Measurements from ENCODE around the gene MOSMO. TPM values are rescaled to one million over a fixed set of nuclear protein-coding genes. Genes with fewer than 3 reads are reported as not detected.

The MOSMO gene
- total and polyA plus RNA-seq, 12 donors: 11.7 to 49.0 (median 20.5) TPM

Other genes starting within 250 kb of the MOSMO start
- 10 to 100 TPM in 8 of 9 donors, 1 to 10 TPM in 1; 7.6 to 83.6 (median 41.0) TPM for gene NPIPB4, start 150.4 kb upstream of the MOSMO start, total RNA-seq
- gene NPIPB4, start 150.4 kb upstream of the MOSMO start, polyA plus RNA-seq: 10 to 100 TPM; 12.7 to 41.3 (median 25.8) TPM
- gene UQCRC2, start 54.8 kb upstream of the MOSMO start, total RNA-seq: 100 to 1,000 TPM; 126 to 386 (median 230) TPM
- gene UQCRC2, start 54.8 kb upstream of the MOSMO start, polyA plus RNA-seq: 100 to 1,000 TPM; 108 to 226 (median 130) TPM
- under 1 TPM in 1 of 9 donors, not detected in 8; 0.61 TPM for gene PDZD9, start 7.0 kb upstream of the MOSMO start, total RNA-seq
- gene PDZD9, start 7.0 kb upstream of the MOSMO start, polyA plus RNA-seq: not detected
- under 1 TPM in 3 of 9 donors, not detected in 6; 0.17 to 0.32 (median 0.19) TPM for gene VWA3A, start 84.4 kb downstream of the MOSMO start, total RNA-seq
- under 1 TPM; 0.27 to 0.72 (median 0.35) TPM for gene VWA3A, start 84.4 kb downstream of the MOSMO start, polyA plus RNA-seq
- gene SDR42E2, start 154.4 kb downstream of the MOSMO start, total RNA-seq: not detected
- under 1 TPM in 2 of 3 donors, not detected in 1; 0.08 to 0.10 TPM for gene SDR42E2, start 154.4 kb downstream of the MOSMO start, polyA plus RNA-seq
- 10 to 100 TPM in 8 of 9 donors, 1 to 10 TPM in 1; 8.3 to 28.3 (median 18.4) TPM for gene EEF2K, start 198.2 kb downstream of the MOSMO start, total RNA-seq
- 10 to 100 TPM in 1 of 3 donors, 1 to 10 TPM in 2; 4.9 to 15.0 (median 7.6) TPM for gene EEF2K, start 198.2 kb downstream of the MOSMO start, polyA plus RNA-seq

Data from adrenal gland (tissue), 12 donors.